HAP-1 (cell line): Measurements from ENCODE around the gene PNMA1.

Experiments used
- DNase-seq, 2 experiments: peaks; one replicate each; pipeline ENCODE4 v3.0.0-alpha.2; 2016 to 2020; ENCODE audit warnings: low spot score in 2 of 2
- H3K27me3 ChIP-seq: fragments of 250-450 bp; sonication (Bioruptor Pico); 2 replicates; pipeline ENCODE4 v1.5.1; 2020; ENCODE audit warnings: low read depth, mild to moderate bottlenecking, moderate library complexity
- H3K36me3 ChIP-seq: fragments of 250-450 bp; sonication (Bioruptor Pico); replicated peaks from 2 replicates; pipeline ENCODE4 v1.5.1; 2020; ENCODE audit warnings: mild to moderate bottlenecking
- H3K4me1 ChIP-seq: fragments of 250-450 bp; sonication (Bioruptor Pico); 2 replicates; pipeline ENCODE4 v1.5.1; 2020; ENCODE audit warnings: mild to moderate bottlenecking
- H3K4me3 ChIP-seq: fragments of 250-450 bp; sonication (Bioruptor Pico); 2 replicates; pipeline ENCODE4 v1.5.1; 2020; ENCODE audit warnings: mild to moderate bottlenecking, moderate library complexity
- H3K9me3 ChIP-seq: fragments of 250-450 bp; sonication (Bioruptor Pico); 2 replicates; pipeline ENCODE4 v1.5.1; 2020; ENCODE audit warnings: mild to moderate bottlenecking, moderate library complexity
- in situ Hi-C: fragments of 300-500 bp; cut with MboI; formaldehyde crosslinking; loops from 3 replicates; pipeline ENCODE4 v1.14.3; 2020; ENCODE audit warnings: low sequenced_read_pairs, inconsistent platforms, mixed read lengths

PNMA1 gene, protein sequence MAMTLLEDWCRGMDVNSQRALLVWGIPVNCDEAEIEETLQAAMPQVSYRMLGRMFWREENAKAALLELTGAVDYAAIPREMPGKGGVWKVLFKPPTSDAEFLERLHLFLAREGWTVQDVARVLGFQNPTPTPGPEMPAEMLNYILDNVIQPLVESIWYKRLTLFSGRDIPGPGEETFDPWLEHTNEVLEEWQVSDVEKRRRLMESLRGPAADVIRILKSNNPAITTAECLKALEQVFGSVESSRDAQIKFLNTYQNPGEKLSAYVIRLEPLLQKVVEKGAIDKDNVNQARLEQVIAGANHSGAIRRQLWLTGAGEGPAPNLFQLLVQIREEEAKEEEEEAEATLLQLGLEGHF

DNA sequence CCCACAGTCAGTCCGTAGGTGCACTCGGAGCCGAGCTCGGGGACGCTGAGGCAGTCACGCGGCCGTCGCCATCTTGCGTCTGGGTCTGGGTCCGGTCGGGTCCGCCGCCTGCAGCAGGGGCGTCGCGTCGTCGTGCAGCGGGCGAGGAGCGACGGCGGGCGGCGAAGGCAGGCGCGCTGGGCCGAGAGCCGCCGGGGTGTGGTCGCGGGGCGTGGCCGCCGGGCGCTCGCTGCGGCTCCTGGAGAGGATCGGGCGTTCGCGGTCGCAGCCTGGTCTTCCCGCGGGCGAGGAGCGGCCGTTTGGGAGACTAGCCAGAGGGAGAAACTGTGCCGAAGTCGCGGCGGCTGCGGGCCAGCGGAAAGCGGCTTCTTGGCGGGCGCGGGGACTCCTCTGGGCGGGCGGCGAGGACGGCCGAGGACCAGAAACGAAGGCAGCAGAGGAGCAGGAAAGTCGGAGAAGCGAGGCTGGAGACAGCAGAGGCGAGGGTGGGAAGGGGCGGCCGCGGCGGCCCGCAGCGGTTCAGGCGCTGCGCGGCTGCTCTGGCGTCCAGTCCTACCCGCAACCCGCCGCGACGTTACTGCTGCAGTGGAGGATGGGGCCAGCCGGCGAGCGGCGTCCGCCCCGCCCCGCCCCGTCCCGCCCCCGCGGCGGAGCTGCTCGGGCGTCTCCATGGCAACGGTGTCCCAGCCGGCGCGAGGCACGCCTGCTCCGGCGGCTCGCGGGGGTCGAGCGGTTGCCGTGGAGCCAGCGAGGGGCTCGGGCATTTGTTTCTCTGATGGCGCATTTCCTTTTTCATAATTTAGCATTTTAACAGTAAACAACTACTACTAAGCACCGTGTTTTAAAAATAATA is at the start of gene PNMA1:
TSS of gene PNMA1 (minus strand) at position 582 of the 853 bp plus-strand sequence. CDS start 745 bp downstream, outside the sequence.
- peaks cover 18% of the 10 kb centered on the region for H3K36me3 ChIP-seq
- no peaks in the 10 kb centered on the region for H3K9me3 ChIP-seq
- in situ Hi-C loops, result no loop called here
- DNase-seq, result peak; percentile 80 to 93
- peak within 1 kb of the TSS; percentile 83 for H3K4me3 ChIP-seq
- H3K4me1 ChIP-seq, result peaks cover 5% of the 10 kb centered on the region
- H3K27me3 ChIP-seq, result no peaks in the 10 kb centered on the region

DNA sequence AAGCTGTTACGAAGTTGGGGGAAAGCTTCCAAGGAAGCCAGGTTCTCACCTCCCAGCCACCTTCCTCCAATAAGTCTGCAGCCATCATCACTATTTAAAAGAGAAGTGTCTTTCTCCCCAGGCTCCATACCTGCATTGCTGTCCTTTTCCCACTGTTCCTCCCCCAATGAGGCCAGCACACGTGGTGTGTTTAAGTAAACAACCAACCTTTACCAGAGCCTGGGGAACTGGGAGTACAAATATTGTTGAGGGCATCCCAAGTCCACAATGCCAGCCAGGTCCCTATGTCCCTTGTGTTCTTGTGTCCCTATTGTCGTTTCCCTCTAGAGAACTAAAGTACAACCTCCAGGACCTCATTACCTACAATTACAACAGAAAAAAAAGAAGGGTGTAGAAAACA is 49.2 kb upstream of the PNMA1 start:
- in situ Hi-C loops, result no loop called here

DNA sequence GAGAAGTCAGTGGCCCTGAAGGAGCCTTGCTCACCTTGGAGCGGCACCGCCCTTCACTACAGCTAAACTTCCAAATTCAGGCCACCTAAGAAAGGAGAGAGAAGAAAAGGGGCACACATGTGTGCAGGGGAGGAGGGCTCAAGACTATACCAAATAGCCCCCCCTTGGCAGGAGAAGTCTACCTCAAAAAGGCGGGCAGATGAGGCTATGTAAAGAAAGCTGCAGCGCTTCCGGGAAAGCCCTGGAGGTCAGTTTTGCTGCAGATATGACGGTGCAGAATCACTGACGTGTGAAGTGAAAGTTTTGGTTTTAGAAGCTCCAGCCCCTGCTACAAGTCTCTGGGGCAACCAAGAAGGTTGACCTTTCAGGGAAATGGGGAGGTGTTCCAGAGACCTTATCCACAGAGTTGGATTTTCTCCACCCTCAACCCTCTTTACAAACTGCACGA is 48.2 kb upstream of the PNMA1 start:
- Histone ChIP-seq H3K9me3 (no peaks in the 10 kb centered on the region), H3K4me3 (no peak overlapping the region), H3K27me3 (no peaks in the 10 kb centered on the region), H3K36me3 (peaks cover 4% of the 10 kb centered on the region), H3K4me1 (peaks cover 17% of the 10 kb centered on the region)
- DNase-seq, result no peak
- in situ Hi-C loops, result no loop called here

More for the DNA sequence above, 49.2 kb upstream of the PNMA1 start:
- no peak for DNase-seq
- H3K4me1 ChIP-seq, result peaks cover 9% of the 10 kb centered on the region
- no peak overlapping the region for H3K4me3 ChIP-seq
- H3K9me3 ChIP-seq, result no peaks in the 10 kb centered on the region
- no peaks in the 10 kb centered on the region for H3K27me3 ChIP-seq
- H3K36me3 ChIP-seq, result no peaks in the 10 kb centered on the region

DNA sequence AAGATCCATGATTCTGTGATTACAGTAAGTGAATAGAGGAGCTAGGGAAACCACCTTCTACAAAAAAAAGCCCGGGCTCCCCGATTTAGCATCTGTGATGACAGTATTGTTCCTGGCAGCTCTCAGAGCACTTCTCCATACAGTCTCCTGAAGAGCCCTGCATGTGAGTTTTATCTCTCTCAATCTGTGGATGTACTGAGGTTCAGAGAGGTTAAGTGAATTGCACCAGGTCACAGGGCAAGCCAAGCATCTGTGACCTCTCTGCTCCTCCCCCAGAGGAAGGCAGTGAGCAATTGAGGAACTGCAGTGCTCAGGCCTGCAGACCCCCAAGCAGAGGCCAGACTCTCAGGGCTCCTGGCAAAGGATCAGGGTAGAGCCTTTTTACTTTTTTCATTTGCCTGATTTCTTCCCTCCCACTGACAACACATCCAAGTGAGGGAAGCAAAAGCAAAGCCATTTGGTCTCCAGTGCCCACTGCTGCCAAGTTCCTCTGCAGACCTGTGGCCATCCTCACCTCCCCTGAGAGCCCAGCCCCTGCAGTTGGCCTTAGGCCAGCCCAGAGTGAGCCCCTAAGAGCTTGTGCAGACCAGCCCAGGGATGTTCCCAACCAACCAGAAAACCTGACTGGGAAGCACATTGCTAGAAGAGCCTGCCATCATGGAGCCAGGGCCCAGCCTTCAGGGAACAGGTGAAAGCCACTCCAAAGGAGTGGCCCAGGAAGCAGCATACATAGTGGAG is 47.6 kb upstream of the PNMA1 start:
- in situ Hi-C loops, result no loop called here
- H3K4me1 ChIP-seq, result peaks cover 17% of the 10 kb centered on the region
- peaks cover 4% of the 10 kb centered on the region for H3K36me3 ChIP-seq
- no peak for DNase-seq
- no peaks in the 10 kb centered on the region for H3K27me3 ChIP-seq
- H3K9me3 ChIP-seq, result no peaks in the 10 kb centered on the region
- no peak overlapping the region for H3K4me3 ChIP-seq

DNA sequence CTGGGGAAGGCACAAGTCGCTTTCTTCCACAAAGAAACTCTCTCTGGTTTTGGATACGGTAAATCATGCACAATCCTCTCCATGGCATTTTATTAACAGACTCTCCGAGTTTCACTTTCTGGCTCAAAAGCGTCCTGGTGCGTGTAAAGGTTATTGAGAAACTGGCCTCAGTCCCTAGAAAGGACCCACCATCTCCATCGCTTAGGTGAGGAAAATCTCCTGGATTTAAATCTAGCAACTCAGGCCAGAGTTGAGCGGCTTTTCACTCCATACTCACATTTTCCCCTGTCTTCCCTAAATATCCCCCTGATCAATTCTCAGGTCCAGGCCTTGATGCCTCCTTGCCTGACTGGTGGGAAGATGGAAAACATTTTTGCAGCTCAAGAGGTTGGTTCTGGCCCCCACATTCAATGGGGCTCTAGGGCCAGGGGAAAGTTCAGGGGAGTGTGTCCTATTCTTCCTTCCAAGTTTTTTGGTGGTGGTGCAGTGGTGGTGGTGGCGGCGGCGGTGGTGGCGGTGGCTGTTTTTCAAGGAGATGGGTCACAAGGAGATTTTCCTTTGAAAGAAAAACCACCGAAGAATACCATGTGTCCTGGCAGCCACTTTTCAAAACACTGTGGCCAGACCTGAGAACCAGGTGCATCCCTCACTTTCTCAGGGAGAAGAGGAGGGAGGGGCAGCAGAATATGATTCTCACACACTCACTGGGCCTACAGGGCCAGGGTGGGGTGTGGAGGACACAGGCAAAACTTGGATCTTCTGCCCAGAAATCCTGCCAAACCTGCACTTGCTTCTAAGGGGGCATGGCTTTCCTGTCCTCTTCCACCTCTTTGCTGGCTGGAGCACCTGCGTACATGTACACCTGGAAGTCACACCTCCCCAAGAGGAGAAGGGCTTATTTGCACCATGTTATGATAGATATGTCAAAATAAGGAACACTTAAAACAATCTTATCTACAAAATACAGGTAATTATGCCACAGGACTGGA is 46.7 kb upstream of the PNMA1 start:
- H3K27me3 ChIP-seq, result no peaks in the 10 kb centered on the region
- no peak for DNase-seq
- peak overlapping the region; percentile 45 for H3K4me3 ChIP-seq
- in situ Hi-C loops, result no loop called here
- no peaks in the 10 kb centered on the region for H3K9me3 ChIP-seq
- H3K36me3 ChIP-seq, result peaks cover 4% of the 10 kb centered on the region
- H3K4me1 ChIP-seq, result peaks cover 20% of the 10 kb centered on the region

DNA sequence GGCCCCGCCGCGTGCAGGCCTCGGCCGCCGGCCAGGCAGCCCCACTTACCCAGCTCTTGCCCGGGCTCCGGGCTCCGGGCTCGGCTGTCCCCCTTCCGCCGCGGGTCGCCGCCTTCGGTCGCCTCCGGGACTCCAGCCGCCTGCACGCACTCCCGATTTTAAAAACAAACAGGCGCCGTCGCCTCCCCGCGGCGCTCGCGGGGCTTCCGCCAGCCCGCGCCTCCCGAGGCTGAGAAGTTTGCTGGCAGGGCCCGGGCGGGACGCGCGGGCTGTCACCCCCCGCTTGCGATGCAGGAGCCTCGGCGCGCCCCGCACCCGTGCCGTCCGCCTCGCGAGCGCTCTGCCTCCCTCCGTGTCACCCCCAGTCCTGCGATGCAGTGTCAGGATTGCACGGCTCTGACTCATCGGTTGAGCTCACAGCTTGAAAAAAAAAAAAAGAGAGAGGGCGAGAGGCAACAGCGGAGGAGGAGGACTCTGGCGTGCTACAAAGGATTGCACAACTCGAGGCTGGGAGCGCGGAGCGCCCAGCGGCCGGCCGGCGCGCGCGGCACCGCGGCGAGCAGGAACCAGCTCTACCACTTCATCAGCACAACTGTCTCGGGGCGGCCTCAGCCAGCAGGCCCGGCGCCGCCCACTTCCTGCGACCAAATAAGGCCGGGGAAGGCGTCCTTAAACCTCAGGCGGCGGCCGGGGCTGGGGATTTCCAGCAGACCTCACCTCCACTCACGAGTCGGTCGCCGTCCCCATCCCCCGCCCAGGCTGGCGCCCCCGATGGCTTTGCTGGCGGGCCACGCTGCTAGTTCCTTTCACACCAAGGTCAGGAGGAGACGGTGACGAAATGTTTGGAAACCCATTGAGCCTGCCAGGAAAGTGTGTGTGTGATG is 45.8 kb upstream of the PNMA1 start:
- Histone ChIP-seq H3K9me3 (no peaks in the 10 kb centered on the region), H3K4me3 (peak overlapping the region; percentile 45), H3K4me1 (peaks cover 23% of the 10 kb centered on the region), H3K36me3 (peaks cover 4% of the 10 kb centered on the region), H3K27me3 (no peaks in the 10 kb centered on the region)
- peak; percentile 97 to 98 for DNase-seq
- in situ Hi-C loops, result no loop called here

DNA sequence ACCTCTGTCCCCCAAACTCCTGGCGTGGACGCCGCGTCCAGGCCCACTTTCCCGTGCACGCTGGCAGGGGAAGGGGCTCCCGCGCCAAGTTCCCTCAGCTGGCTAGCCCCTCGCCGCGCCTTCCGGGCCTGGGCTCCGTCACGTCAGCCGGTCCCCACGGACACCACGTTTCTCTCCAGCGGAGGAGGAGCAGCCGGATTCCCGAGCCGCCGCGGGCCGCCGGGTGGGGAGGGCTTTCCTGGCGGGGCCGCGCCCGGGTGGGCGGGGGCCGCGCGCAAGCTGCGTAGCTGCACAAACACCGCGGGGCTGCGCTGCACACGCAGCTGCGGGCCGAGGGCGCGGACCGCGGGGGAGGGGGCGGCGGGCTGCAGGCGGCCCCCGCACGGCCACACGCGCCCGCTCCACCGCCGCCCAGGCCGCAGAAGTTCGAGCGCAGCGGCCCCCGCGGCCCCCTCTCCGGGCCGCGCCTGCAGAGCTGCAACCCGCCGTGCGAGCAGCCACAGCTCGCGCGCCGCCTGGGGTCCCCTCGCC is 45.1 kb upstream of the PNMA1 start:
- in situ Hi-C loops, result no loop called here
- Histone ChIP-seq H3K27me3 (no peaks in the 10 kb centered on the region), H3K9me3 (no peaks in the 10 kb centered on the region), H3K4me1 (peaks cover 23% of the 10 kb centered on the region), H3K36me3 (peaks cover 4% of the 10 kb centered on the region), H3K4me3 (peak overlapping the region; percentile 59)
- peak; percentile 32 to 74 for DNase-seq

DNA sequence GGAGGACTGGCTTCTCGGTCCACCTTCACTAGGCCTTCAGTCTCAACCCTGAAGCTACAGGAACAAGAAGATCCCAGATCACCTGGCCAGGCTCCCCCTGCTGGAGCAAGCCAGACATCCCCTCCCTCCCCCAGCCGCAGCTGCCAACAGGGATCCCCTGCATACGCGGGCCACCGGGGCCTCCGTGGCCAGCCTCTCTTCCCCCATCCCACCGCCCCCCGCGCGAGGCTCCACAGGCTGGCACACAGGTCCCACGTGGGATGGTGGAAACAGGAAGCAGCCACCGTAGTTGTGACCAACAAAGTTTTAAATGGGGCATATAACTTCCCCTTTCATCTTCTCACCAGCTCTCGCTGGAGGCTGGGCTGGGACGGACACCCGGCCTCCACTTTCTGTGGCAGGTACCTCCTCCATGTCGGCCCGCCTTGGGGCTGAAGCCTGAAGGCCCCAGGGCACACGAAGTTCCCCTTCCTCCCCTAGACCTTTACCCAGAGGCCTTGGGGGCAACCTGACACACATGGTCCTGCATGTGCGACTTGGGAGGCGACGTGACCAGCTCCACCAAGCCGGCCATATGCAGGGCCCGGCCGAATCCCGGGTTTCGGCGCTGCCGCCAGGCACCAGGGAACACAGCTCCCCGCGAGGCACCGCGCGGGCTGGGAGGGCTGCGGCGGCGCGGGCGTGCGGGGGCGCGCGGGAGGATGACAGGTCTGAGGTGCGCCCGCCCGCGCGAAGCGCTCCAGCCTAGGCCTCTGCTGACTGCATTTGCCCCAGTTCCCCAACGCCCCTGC is 44.4 kb upstream of the PNMA1 start:
- in situ Hi-C loops, result no loop called here

DNA sequence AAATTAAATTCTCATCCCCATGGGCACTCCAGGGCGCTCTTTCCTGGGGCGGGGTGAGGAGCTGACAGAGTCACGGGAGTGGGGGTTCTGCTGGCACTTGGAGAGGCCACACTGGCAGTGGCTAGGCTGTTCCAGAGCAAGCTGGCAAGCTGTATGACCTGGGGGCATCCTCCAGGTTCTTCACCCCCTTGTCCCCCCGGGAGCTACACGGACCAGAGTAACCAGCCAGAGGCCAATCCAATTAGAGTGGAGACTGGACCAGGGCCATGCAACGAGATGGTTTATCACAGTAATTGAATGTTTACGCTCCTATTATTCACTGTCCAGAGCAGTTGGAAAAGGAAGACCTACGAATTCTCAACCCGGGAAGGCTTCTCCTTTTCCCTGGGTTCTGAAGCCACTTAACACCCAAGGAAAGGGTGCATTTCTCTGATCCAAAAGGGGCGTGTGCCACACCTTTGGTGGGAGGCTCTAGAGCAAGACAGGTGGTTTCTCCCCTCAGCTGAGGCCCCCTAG is 43.8 kb upstream of the PNMA1 start:
- H3K4me1 ChIP-seq, result peaks cover 23% of the 10 kb centered on the region

More for the DNA sequence above, 44.4 kb upstream of the PNMA1 start:
- Histone ChIP-seq H3K36me3 (peaks cover 4% of the 10 kb centered on the region), H3K9me3 (no peaks in the 10 kb centered on the region), H3K4me3 (peak overlapping the region; percentile 59), H3K27me3 (no peaks in the 10 kb centered on the region), H3K4me1 (peaks cover 23% of the 10 kb centered on the region)
- DNase-seq, result peak; percentile 68 to 90

DNA sequence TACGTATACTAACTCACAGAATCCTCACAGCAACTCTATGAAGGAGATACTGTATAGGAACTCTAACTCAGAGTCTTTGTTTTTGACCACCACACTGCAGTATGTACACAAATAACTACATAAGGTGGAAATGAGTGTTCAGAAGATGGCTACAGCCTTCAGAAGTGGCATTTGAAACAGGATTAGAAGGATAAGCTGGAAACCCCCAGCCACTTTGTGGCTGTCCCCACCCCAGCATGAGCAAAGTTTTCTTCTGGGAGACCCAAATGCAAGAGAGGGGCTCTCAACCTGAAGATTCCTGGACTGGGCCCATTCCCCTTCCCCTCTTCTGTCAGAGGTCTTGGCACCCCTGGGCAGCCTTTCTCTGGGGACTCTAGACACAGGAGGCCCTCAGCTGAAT is 43.2 kb upstream of the PNMA1 start:
- no peaks in the 10 kb centered on the region for H3K9me3 ChIP-seq
- H3K4me1 ChIP-seq, result peaks cover 23% of the 10 kb centered on the region
- H3K27me3 ChIP-seq, result no peaks in the 10 kb centered on the region
- H3K36me3 ChIP-seq, result peaks cover 6% of the 10 kb centered on the region
- no peak for DNase-seq
- no peak overlapping the region for H3K4me3 ChIP-seq
- in situ Hi-C loops, result no loop called here

More for the DNA sequence above, 43.8 kb upstream of the PNMA1 start:
- H3K36me3 ChIP-seq, result peaks cover 4% of the 10 kb centered on the region
- in situ Hi-C loops, result no loop called here
- DNase-seq, result no peak
- peak overlapping the region; percentile 59 for H3K4me3 ChIP-seq
- no peaks in the 10 kb centered on the region for H3K9me3 ChIP-seq
- H3K27me3 ChIP-seq, result no peaks in the 10 kb centered on the region

DNA sequence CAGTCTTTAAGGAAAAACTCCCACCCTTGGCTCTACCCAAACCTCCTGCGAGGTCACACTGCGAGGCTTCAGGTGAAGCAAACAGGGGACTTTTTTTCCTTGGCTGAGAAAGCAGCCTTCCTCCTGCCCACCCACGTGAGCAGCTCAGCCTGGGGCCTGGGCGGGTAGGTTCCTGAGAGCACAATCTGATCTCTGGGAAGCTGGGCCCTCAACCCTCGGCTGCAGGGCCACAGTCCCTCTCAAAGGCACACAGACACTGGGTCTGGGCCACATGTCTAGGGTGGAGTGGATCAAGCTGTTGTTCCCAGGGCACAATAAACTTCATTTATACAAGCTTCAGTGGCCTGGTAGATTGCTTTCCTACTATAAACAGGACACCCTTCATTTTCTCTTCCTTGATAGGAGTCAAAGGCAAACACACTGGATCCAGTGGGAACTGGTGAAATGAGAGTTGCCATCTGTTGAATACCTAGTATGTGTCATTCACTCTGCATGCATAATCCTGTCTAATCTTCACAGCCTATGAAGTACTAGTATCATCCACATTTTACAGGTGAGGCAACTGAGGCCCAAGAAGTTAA is 41.3 kb upstream of the PNMA1 start:
- H3K4me1 ChIP-seq, result peaks cover 22% of the 10 kb centered on the region
- in situ Hi-C loops, result no loop called here
- H3K36me3 ChIP-seq, result peaks cover 6% of the 10 kb centered on the region
- no peak for DNase-seq
- no peak overlapping the region for H3K4me3 ChIP-seq
- no peaks in the 10 kb centered on the region for H3K27me3 ChIP-seq
- H3K9me3 ChIP-seq, result no peaks in the 10 kb centered on the region
